ENCODE data around the gene PTPRR.

PTPRR gene

GRCh38 chr12:70686907-70687306 is 233.6 kb downstream of the PTPRR start:
- Histone ChIP-seq H3K9ac (ENCODE audit: low read length) (no peak overlapping the region), H3K27ac (ENCODE audit: low read depth, low read length) (no peak overlapping the region), H2AK5ac (ENCODE audit: low read length) (no peak overlapping the region), H3K4me3 (ENCODE audit: low read depth, low read length) (no peak overlapping the region), H2BK5ac (ENCODE audit: low read depth, low read length, poor library complexity) (no peak overlapping the region), H4K8ac (ENCODE audit: low read depth, low read length) (no peak overlapping the region), H3K4ac (ENCODE audit: low read depth, low read length) (no peak overlapping the region), H3K4me1 (ENCODE audit: control insufficient read depth in 1 of 2, insufficient read depth in 2 of 2, low read length in 2 of 2) (no peaks in the 10 kb centered on the region), H2AFZ (ENCODE audit: insufficient read depth, low read length, poor library complexity) (no peak overlapping the region), H3K23ac (ENCODE audit: low read length) (no peak overlapping the region), H3K18ac (ENCODE audit: low read length) (no peak overlapping the region), H3K14ac (ENCODE audit: low read length) (no peak overlapping the region), H3K36me3 (ENCODE audit: control insufficient read depth in 1 of 2, insufficient read depth in 2 of 2, low read length in 2 of 2) (no peaks in the 10 kb centered on the region), H2BK120ac (ENCODE audit: insufficient read depth, low read length, poor library complexity) (no peak overlapping the region), H3K79me1 (ENCODE audit: low read length) (no peaks in the 10 kb centered on the region), H3K4me2 (ENCODE audit: low read length) (no peak overlapping the region), H4K12ac (ENCODE audit: low read depth, low read length) (no peak overlapping the region), H3K9me3 (ENCODE audit: insufficient read depth, low read depth, low read length) (no peaks in the 10 kb centered on the region), H3K27me3 (ENCODE audit: insufficient read depth, low read length) (no peaks in the 10 kb centered on the region), H4K91ac (ENCODE audit: low read depth, low read length) (no peak overlapping the region), H3K79me2 (ENCODE audit: control insufficient read depth, insufficient read depth, low read length, poor library complexity) (no peaks in the 10 kb centered on the region), H2BK12ac (ENCODE audit: low read length) (no peak overlapping the region)
- no CpG with 5 or more reads among the region's 1 CpG for WGBS (ENCODE audit: extremely low coverage, insufficient coverage, insufficient read length)
- no peak for DNase-seq

DNA sequence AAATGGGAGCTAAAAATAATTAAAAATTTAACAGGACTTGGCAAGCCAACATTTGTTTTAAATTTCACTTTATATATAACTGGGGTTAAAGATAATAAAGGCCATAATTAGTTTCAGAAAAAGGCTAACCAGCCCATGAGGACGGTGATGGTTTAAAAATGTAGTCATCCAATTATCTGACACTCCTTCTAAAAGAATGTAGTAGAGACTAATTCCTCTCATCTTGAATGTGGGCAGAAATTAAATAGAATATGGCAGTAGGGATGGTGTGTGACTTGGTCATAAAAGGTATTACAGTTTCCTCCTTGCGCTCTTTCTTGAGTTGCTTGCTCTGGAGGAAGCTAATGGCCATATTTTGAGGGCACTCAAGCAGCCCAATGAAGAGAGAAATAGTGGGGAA is 234.2 kb downstream of the PTPRR start:
- Histone ChIP-seq H2AK5ac (ENCODE audit: low read length) (no peak overlapping the region), H3K4me3 (ENCODE audit: low read depth, low read length) (no peak overlapping the region), H3K4ac (ENCODE audit: low read depth, low read length) (no peak overlapping the region), H4K91ac (ENCODE audit: low read depth, low read length) (no peak overlapping the region), H3K18ac (ENCODE audit: low read length) (no peak overlapping the region), H3K14ac (ENCODE audit: low read length) (no peak overlapping the region), H3K9ac (ENCODE audit: low read length) (no peak overlapping the region), H3K23ac (ENCODE audit: low read length) (no peak overlapping the region), H3K4me1 (ENCODE audit: control insufficient read depth in 1 of 2, insufficient read depth in 2 of 2, low read length in 2 of 2) (no peaks in the 10 kb centered on the region), H3K36me3 (ENCODE audit: control insufficient read depth in 1 of 2, insufficient read depth in 2 of 2, low read length in 2 of 2) (no peaks in the 10 kb centered on the region), H2AFZ (ENCODE audit: insufficient read depth, low read length, poor library complexity) (no peak overlapping the region), H2BK12ac (ENCODE audit: low read length) (no peak overlapping the region), H3K27ac (ENCODE audit: low read depth, low read length) (no peak overlapping the region), H2BK120ac (ENCODE audit: insufficient read depth, low read length, poor library complexity) (no peak overlapping the region), H2BK5ac (ENCODE audit: low read depth, low read length, poor library complexity) (no peak overlapping the region), H3K9me3 (ENCODE audit: insufficient read depth, low read depth, low read length) (no peaks in the 10 kb centered on the region), H3K4me2 (ENCODE audit: low read length) (no peak overlapping the region), H3K27me3 (ENCODE audit: insufficient read depth, low read length) (no peaks in the 10 kb centered on the region), H4K8ac (ENCODE audit: low read depth, low read length) (no peak overlapping the region), H4K12ac (ENCODE audit: low read depth, low read length) (no peak overlapping the region), H3K79me1 (ENCODE audit: low read length) (no peaks in the 10 kb centered on the region), H3K79me2 (ENCODE audit: control insufficient read depth, insufficient read depth, low read length, poor library complexity) (no peaks in the 10 kb centered on the region)
- no peak for DNase-seq
- WGBS (ENCODE audit: extremely low coverage, insufficient coverage, insufficient read length) = no CpG with 5 or more reads among the region's 2 CpGs

DNA sequence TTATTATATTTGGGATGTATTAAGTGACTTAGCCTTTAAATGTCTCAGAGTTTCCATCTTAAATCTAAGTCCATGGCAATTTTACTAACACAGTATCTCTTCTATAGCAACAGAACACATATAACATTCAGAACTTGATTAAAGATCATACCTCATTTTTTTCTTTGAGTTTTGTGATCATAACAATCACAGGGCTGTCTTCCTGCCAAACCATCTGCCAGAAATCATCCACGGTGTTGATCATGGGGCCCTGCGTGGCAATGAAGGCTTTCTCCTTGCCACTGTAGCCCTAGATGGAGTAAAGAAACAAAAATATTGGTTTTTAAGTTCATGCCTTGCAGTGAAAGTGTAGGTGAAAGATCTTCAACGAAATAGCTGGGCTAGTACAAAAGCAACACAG is 236.6 kb downstream of the PTPRR start:
- no peaks in the 10 kb centered on the region for H3K79me2 ChIP-seq (ENCODE audit: control insufficient read depth, insufficient read depth, low read length, poor library complexity)
- no peaks in the 10 kb centered on the region for H3K9me3 ChIP-seq (ENCODE audit: insufficient read depth, low read depth, low read length)
- H2BK12ac ChIP-seq (ENCODE audit: low read length) = no peak overlapping the region
- no CpG with 5 or more reads among the region's 3 CpGs for WGBS (ENCODE audit: extremely low coverage, insufficient coverage, insufficient read length)
- no peak overlapping the region for H2BK120ac ChIP-seq (ENCODE audit: insufficient read depth, low read length, poor library complexity)
- H2AFZ ChIP-seq (ENCODE audit: insufficient read depth, low read length, poor library complexity) = no peak overlapping the region
- H3K9ac ChIP-seq (ENCODE audit: low read length) = no peak overlapping the region
- no peak overlapping the region for H3K4me2 ChIP-seq (ENCODE audit: low read length)
- H3K4me3 ChIP-seq (ENCODE audit: low read depth, low read length) = no peak overlapping the region
- no peak overlapping the region for H4K91ac ChIP-seq (ENCODE audit: low read depth, low read length)
- no peak overlapping the region for H3K4ac ChIP-seq (ENCODE audit: low read depth, low read length)
- H3K18ac ChIP-seq (ENCODE audit: low read length) = no peak overlapping the region
- H3K79me1 ChIP-seq (ENCODE audit: low read length) = no peaks in the 10 kb centered on the region
- no peak for DNase-seq
- no peak overlapping the region for H2BK5ac ChIP-seq (ENCODE audit: low read depth, low read length, poor library complexity)
- no peak overlapping the region for H3K23ac ChIP-seq (ENCODE audit: low read length)
- H4K8ac ChIP-seq (ENCODE audit: low read depth, low read length) = no peak overlapping the region
- no peak overlapping the region for H2AK5ac ChIP-seq (ENCODE audit: low read length)
- no peaks in the 10 kb centered on the region for H3K27me3 ChIP-seq (ENCODE audit: insufficient read depth, low read length)
- H3K36me3 ChIP-seq (ENCODE audit: control insufficient read depth in 1 of 2, insufficient read depth in 2 of 2, low read length in 2 of 2) = no peaks in the 10 kb centered on the region
- H3K4me1 ChIP-seq (ENCODE audit: control insufficient read depth in 1 of 2, insufficient read depth in 2 of 2, low read length in 2 of 2) = no peaks in the 10 kb centered on the region
- H3K27ac ChIP-seq (ENCODE audit: low read depth, low read length) = no peak overlapping the region
- no peak overlapping the region for H3K14ac ChIP-seq (ENCODE audit: low read length)
- no peak overlapping the region for H4K12ac ChIP-seq (ENCODE audit: low read depth, low read length)

DNA sequence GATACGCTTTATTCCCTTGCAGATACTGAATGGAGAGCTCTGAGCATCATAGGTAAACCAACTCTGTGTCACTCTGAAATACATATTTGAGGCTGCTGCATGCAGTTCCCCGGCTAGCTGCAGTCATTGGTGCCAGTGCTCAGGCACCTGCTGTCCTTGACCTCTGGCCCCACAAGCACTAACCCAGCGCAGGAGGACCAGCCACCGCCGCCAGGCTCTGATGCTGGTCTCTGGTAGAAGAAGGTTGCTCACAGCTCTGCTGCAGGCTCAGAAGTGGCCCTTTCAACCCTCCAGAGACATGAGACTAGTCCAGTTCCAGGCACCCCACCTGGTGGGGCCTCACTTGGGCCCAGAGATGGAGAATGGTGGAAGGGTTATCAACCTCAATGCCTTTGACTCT is 248.8 kb downstream of the PTPRR start:
- H3K27ac ChIP-seq (ENCODE audit: low read depth, low read length) = no peak overlapping the region
- no peak overlapping the region for H2BK12ac ChIP-seq (ENCODE audit: low read length)
- H2AFZ ChIP-seq (ENCODE audit: insufficient read depth, low read length, poor library complexity) = no peak overlapping the region
- H3K4me2 ChIP-seq (ENCODE audit: low read length) = no peak overlapping the region
- H3K9ac ChIP-seq (ENCODE audit: low read length) = no peak overlapping the region
- H3K79me1 ChIP-seq (ENCODE audit: low read length) = no peaks in the 10 kb centered on the region
- no peak overlapping the region for H4K8ac ChIP-seq (ENCODE audit: low read depth, low read length)
- no peaks in the 10 kb centered on the region for H3K9me3 ChIP-seq (ENCODE audit: insufficient read depth, low read depth, low read length)
- no peak overlapping the region for H3K23ac ChIP-seq (ENCODE audit: low read length)
- no peak overlapping the region for H4K91ac ChIP-seq (ENCODE audit: low read depth, low read length)
- no peaks in the 10 kb centered on the region for H3K79me2 ChIP-seq (ENCODE audit: control insufficient read depth, insufficient read depth, low read length, poor library complexity)
- no peak for DNase-seq
- H2BK5ac ChIP-seq (ENCODE audit: low read depth, low read length, poor library complexity) = no peak overlapping the region
- H3K36me3 ChIP-seq (ENCODE audit: control insufficient read depth in 1 of 2, insufficient read depth in 2 of 2, low read length in 2 of 2) = no peaks in the 10 kb centered on the region
- H3K27me3 ChIP-seq (ENCODE audit: insufficient read depth, low read length) = no peaks in the 10 kb centered on the region
- WGBS (ENCODE audit: extremely low coverage, insufficient coverage, insufficient read length) = no CpG with 5 or more reads among the region's 5 CpGs
- H2BK120ac ChIP-seq (ENCODE audit: insufficient read depth, low read length, poor library complexity) = no peak overlapping the region
- H3K14ac ChIP-seq (ENCODE audit: low read length) = no peak overlapping the region
- H3K4me3 ChIP-seq (ENCODE audit: low read depth, low read length) = no peak overlapping the region
- H3K4me1 ChIP-seq (ENCODE audit: control insufficient read depth in 1 of 2, insufficient read depth in 2 of 2, low read length in 2 of 2) = no peaks in the 10 kb centered on the region
- H3K18ac ChIP-seq (ENCODE audit: low read length) = no peak overlapping the region
- no peak overlapping the region for H4K12ac ChIP-seq (ENCODE audit: low read depth, low read length)
- H2AK5ac ChIP-seq (ENCODE audit: low read length) = no peak overlapping the region
- no peak overlapping the region for H3K4ac ChIP-seq (ENCODE audit: low read depth, low read length)
